ENCODE data around the gene SP1.

Gene SP1

GRCh38 chr12:53452159-53453077 is 72.4 kb downstream of the SP1 start:
- peak; percentile 73 to 91 for DNase-seq

GRCh38 chr12:53453953-53454640 is 74.1 kb downstream of the SP1 start:
- no peak for DNase-seq

- no peak for DNase-seq
Measured at GRCh38 chr12:53454707-53455106, 74.7 kb downstream of the SP1 start.

- no peak for DNase-seq
Measured at GRCh38 chr12:53456654-53457366, 76.8 kb downstream of the SP1 start.

GRCh38 chr12:53459097-53459496 is 79.1 kb downstream of the SP1 start:
- DNase-seq, result no peak

- no peak for DNase-seq
Measured at GRCh38 chr12:53461059-53461458, 81.1 kb downstream of the SP1 start.

GRCh38 chr12:53461591-53461990 is 81.6 kb downstream of the SP1 start:
- DNase-seq, result no peak

- DNase-seq, result no peak
Measured at GRCh38 chr12:53462935-53463334, 83.0 kb downstream of the SP1 start.

GRCh38 chr12:53463802-53464560 is 84.0 kb downstream of the SP1 start:
- DNase-seq, result no peak

GRCh38 chr12:53464685-53465418 is 84.9 kb downstream of the SP1 start:
- DNase-seq, result no peak

GRCh38 chr12:53465679-53466078 is 85.7 kb downstream of the SP1 start:
- no peak for DNase-seq

Measured in hippocampal formation (tissue), 2 donors.